Panc1 (cell line): Measurements from ENCODE around the gene ZNF613. TPM values are rescaled to one million over a fixed set of nuclear protein-coding genes. Genes with fewer than 3 reads are reported as not detected.

Experiments used
- ATAC-seq: fragments of 200-7000 bp; cut with Tn5 transposase; 2 replicates; pipeline ENCODE4 v1.9.1; 2020; ENCODE audit warnings: mild to moderate bottlenecking, moderate library complexity
- BruUV-seq: library from RNA; stranded (reverse); fragments of 400-500 nt; replicated peaks from 2 replicates; lab custom pipeline; 2021; lab: Mats Ljungman, UMichigan
- CTCF ChIA-PET: fragments of 300-600 bp; sonication (Branson Sonifier 250); formaldehyde crosslinking; loops from one replicate; lab custom pipeline; 2022; ENCODE audit warnings: antibody characterized with exemption; lab: Charles Lee
- POLR2A ChIA-PET: fragments of 300-600 bp; sonication (Branson Sonifier 250); formaldehyde crosslinking; loops from one replicate; lab custom pipeline; 2022; ENCODE audit warnings: antibody characterized with exemption; lab: Charles Lee
- DNase-seq: peaks from one replicate; pipeline ENCODE4 v3.0.0-alpha.2; 2010; ENCODE audit warnings: low read depth, low spot score
- H3K27ac ChIP-seq: 2 replicates; pipeline ENCODE4 v1.5.1; 2011; ENCODE audit warnings: mild to moderate bottlenecking, low read length, inconsistent platforms
- H3K27me3 ChIP-seq: fragments of 200-500 bp; sonication (Bioruptor generic); 2 replicates; pipeline ENCODE4 v1.6.0; 2014; ENCODE audit warnings: low read length, inconsistent platforms; ENCODE audit not compliant: control insufficient read depth, insufficient read depth
- H3K36me3 ChIP-seq: fragments of 200-500 bp; sonication (Bioruptor generic); 2 replicates; pipeline ENCODE4 v1.5.1; 2014; ENCODE audit warnings: inconsistent platforms, mild to moderate bottlenecking, low read length, moderate library complexity; ENCODE audit not compliant: control insufficient read depth, insufficient read depth
- H3K4me1 ChIP-seq: 2 replicates; pipeline ENCODE4 v1.5.1; 2011; ENCODE audit warnings: inconsistent platforms, mild to moderate bottlenecking, low read length, moderate library complexity; ENCODE audit not compliant: control insufficient read depth, insufficient read depth
- H3K4me3 ChIP-seq, 2 experiments: 2 replicates each; pipeline ENCODE4 v1.5.1; 2011 to 2012; ENCODE audit warnings: low read depth in 2 of 2, low read length in 2 of 2, mild to moderate bottlenecking in 2 of 2, inconsistent platforms in 1 of 2, moderate library complexity in 1 of 2
- H3K9me3 ChIP-seq: fragments of 200-500 bp; sonication (Bioruptor generic); 2 replicates; pipeline ENCODE4 v1.5.1; 2014; ENCODE audit warnings: low read depth, mild to moderate bottlenecking, inconsistent platforms, low read length, moderate library complexity; ENCODE audit not compliant: control insufficient read depth, insufficient read depth
- CTCF ChIP-seq: fragments of 450-650 bp; IDR thresholded peaks from 2 replicates; pipeline ENCODE4 v1.5.1; 2017; ENCODE audit warnings: mild to moderate bottlenecking
- POLR2AphosphoS5 ChIP-seq: IDR thresholded peaks from 2 replicates; pipeline ENCODE4 v1.6.1; 2012; ENCODE audit warnings: mild to moderate bottlenecking, low read depth, low read length, moderate library complexity
- REST ChIP-seq, 2 experiments: IDR thresholded peaks; 2 replicates each; pipeline ENCODE4 v1.6.1; 2011 to 2012; ENCODE audit warnings: low read depth in 2 of 2, control low read depth in 1 of 2, low read length in 1 of 2, mild to moderate bottlenecking in 1 of 2, moderate library complexity in 1 of 2; ENCODE audit not compliant: insufficient read depth in 1 of 2
- SIN3A ChIP-seq: IDR thresholded peaks from 2 replicates; pipeline ENCODE4 v1.6.1; 2012; ENCODE audit warnings: low read depth, mild to moderate bottlenecking, low read length, moderate library complexity, borderline replicate concordance; ENCODE audit not compliant: insufficient read depth
- TCF7L2 ChIP-seq: IDR thresholded peaks from 2 replicates; pipeline ENCODE4 v1.6.1; 2011; ENCODE audit warnings: mild to moderate bottlenecking, low read depth, low read length, inconsistent platforms
- in situ Hi-C: cut with HindIII; loops from 2 replicates; pipeline ENCODE4 v1.10.0; 2016; ENCODE audit warnings: low sequenced_read_pairs, low pct_unique_long_range_greater_than_20kb
- intact Hi-C: fragments of 100-400 bp; cut with micrococcal nuclease; formaldehyde crosslinking; loops from one replicate; pipeline ENCODE4 v1.10.0; 2022; ENCODE audit not compliant: unreplicated experiment
- total RNA-seq: library from RNA; stranded (reverse); gene quantifications from one replicate; pipeline ENCODE4 v1.2.1, GENCODE V29; 2021; ENCODE audit not compliant: unreplicated experiment

Gene ZNF613
- total RNA-seq, 1 experiment from 2014 or later, result 3.1 TPM

GRCh38 chr19:51921949-51922348 is 5.3 kb upstream of the ZNF613 start:
- intact Hi-C loops (no loop called here), in situ Hi-C loops (no loop called here)
- DNase-seq, result no peak
- CTCF ChIA-PET, result no interaction called here
- Histone ChIP-seq H3K4me3 (no peak overlapping the region), H3K9me3 (peaks cover 17% of the 10 kb centered on the region; the same call in 1 of the 2 replicates), H3K27ac (no peak overlapping the region), H3K36me3 (no peaks in the 10 kb centered on the region), H3K27me3 (no peaks in the 10 kb centered on the region), H3K4me1 (no peaks in the 10 kb centered on the region)
- POLR2A ChIA-PET, result no interaction called here
- BruUV-seq, result no TSS peak
- no peak for TF ChIP-seq CTCF
- ATAC-seq, result no peak

GRCh38 chr19:51926426-51926783 is 867 bp upstream of the ZNF613 start:
- no TSS peak for BruUV-seq
- 0 out of 2 replicates have a peak, but pooled peaks have one; percentile 7 for ATAC-seq
- CTCF ChIA-PET, result no interaction called here

More at GRCh38 chr19:51926426-51926783, 867 bp upstream of the ZNF613 start:
- H3K4me1 ChIP-seq, result no peaks in the 10 kb centered on the region
- peak overlapping the region; percentile 64 to 80 for H3K4me3 ChIP-seq
- H3K36me3 ChIP-seq, result no peaks in the 10 kb centered on the region; the same call in none of the 2 replicates
- intact Hi-C loops, result no loop called here
- DNase-seq, result no peak
- peaks cover 17% of the 10 kb centered on the region; the same call in 1 of the 2 replicates for H3K9me3 ChIP-seq
- POLR2A ChIA-PET, result no interaction called here
- in situ Hi-C loops, result no loop called here
- peak overlapping the region; percentile 92 for H3K27ac ChIP-seq
- no peaks in the 10 kb centered on the region for H3K27me3 ChIP-seq
- no peak for TF ChIP-seq POLR2AphosphoS5
- TF ChIP-seq REST (IDR thresholded peaks at IDR 0.05; ENCODE audit: insufficient read depth in 1 of 2, low read depth in 2 of 2, low read length in 1 of 2), result no peak
- TF ChIP-seq SIN3A, result no peak
- TF ChIP-seq CTCF, result no peak
- no peak for TF ChIP-seq TCF7L2
